SU-DHL-6 (cell line): ENCODE results near the gene PPP6R1.

Experiments
- H2AFZ ChIP-seq: fragments of 200-600 bp; sonication (generic); 2 replicates; pipeline ENCODE4 v1.6.1; 2014; ENCODE audit warnings: low read depth, mild to moderate bottlenecking, moderate library complexity, mixed read lengths, antibody characterized with exemption, low read length; ENCODE audit not compliant: severe bottlenecking
- H3F3A ChIP-seq: fragments of 200-600 bp; shearing (Covaris generic); 2 replicates; pipeline ENCODE4 v1.6.0; 2016; ENCODE audit warnings: antibody characterized with exemption, mild to moderate bottlenecking; ENCODE audit not compliant: insufficient read depth
- H3K27ac ChIP-seq: fragments of 200-600 bp; sonication (generic); 2 replicates; pipeline ENCODE4 v1.5.1; 2016; ENCODE audit warnings: low read depth, mild to moderate bottlenecking, low read length, moderate library complexity, mixed read lengths
- H3K27me3 ChIP-seq: fragments of 200-600 bp; sonication (generic), shearing (Covaris generic); 2 replicates; pipeline ENCODE4 v1.6.0; 2014; ENCODE audit warnings: mild to moderate bottlenecking, low read length
- H3K36me3 ChIP-seq: fragments of 200-600 bp; sonication (generic); 2 replicates; pipeline ENCODE4 v1.6.1; 2014; ENCODE audit warnings: mild to moderate bottlenecking, low read length, mixed read lengths
- H3K4me2 ChIP-seq: fragments of 300-600, 200-600 bp; shearing (Covaris generic), sonication (generic); 2 replicates; pipeline ENCODE4 v1.6.0; 2014; ENCODE audit warnings: low read length, low read depth, mild to moderate bottlenecking; ENCODE audit not compliant: poor library complexity, severe bottlenecking
- H3K4me3 ChIP-seq: fragments of 200-600 bp; sonication (generic); 2 replicates; pipeline ENCODE4 v1.5.1; 2014; ENCODE audit warnings: antibody characterized with exemption, low read length, mild to moderate bottlenecking, mixed read lengths; ENCODE audit not compliant: insufficient read depth, poor library complexity, severe bottlenecking
- H3K79me2 ChIP-seq: fragments of 200-600 bp; sonication (generic); 2 replicates; pipeline ENCODE4 v1.6.1; 2014; ENCODE audit warnings: mild to moderate bottlenecking, low read length, moderate library complexity; ENCODE audit not compliant: insufficient read depth
- H3K9ac ChIP-seq: fragments of 200-600 bp; sonication (generic); 2 replicates; pipeline ENCODE4 v1.7.0; 2014; ENCODE audit warnings: mild to moderate bottlenecking, low read length
- H3K9me2 ChIP-seq: fragments of 200-600 bp; sonication (generic); replicated peaks from 2 replicates; pipeline ENCODE4 v1.6.1; 2014; ENCODE audit warnings: low read length; ENCODE audit not compliant: insufficient read depth
- H3K9me3 ChIP-seq: fragments of 200-600 bp; sonication (generic); 2 replicates; pipeline ENCODE4 v1.6.1; 2014; ENCODE audit warnings: low read length, mixed read lengths; ENCODE audit not compliant: insufficient read depth
- H4K20me1 ChIP-seq: fragments of 200-600 bp; sonication (generic); 2 replicates; pipeline ENCODE4 v1.6.1; 2014; ENCODE audit warnings: low read depth, mild to moderate bottlenecking, antibody characterized with exemption, low read length, moderate library complexity, mixed read lengths
- CTCF ChIP-seq: fragments of 200-600 bp; sonication (generic); IDR thresholded peaks from one replicate; pipeline ENCODE4 v1.5.1; 2017; ENCODE audit warnings: antibody characterized with exemption, mild to moderate bottlenecking, low read length, moderate library complexity; ENCODE audit not compliant: insufficient read depth, poor library complexity, severe bottlenecking
- EZH2phosphoT487 ChIP-seq: fragments of 200-600 bp; sonication (generic), shearing (Covaris generic); conservative IDR thresholded peaks from 2 replicates; pipeline ENCODE4 v1.6.1; 2018; ENCODE audit warnings: mild to moderate bottlenecking, antibody characterized with exemption, low read length, moderate library complexity, mixed read lengths

The PPP6R1 gene

DNA sequence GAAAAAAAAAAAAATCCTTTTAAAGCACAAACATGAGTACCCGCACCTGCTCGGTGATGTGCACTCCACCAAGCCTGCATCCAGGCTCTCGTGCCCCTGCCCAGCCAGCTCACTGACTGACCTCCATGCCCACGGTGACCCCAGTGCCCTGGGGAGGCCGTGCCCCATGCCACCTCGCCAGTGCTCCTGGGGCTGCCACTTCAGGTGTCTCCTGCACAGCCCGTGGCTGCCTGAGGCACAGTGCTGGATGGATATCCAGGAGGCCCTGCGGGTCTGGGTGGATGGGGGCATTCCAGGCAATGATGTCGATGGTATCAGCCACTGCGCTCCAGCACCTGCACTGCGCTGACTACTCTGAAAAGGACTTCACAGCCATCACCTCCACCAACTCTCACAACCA lies 9.0 kb downstream of the PPP6R1 start:
- Histone ChIP-seq H3K36me3 (peaks cover 3% of the 10 kb centered on the region; the same call in 1 of the 2 replicates), H3K4me2 (no peak overlapping the region), H3K27me3 (no peaks in the 10 kb centered on the region)

DNA sequence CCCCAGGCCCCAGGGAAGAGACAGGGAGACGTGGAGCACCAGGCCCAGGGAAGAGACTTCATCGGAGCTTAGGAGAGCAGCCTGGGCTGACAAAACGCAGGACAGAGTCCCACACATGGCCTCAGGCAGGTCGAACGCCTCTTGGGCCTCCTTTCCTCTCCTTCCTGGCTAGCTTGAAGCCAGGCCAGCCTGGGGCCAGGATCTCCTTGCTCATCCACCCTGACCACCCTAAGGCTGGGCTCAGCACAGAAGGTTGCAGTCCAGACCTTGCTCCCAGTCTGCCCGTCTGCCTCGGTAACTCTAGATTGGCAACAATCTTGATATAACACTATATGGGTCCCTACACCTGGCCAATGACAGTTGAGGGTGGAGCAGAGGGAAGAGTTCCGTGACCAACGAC lies 10.1 kb downstream of the PPP6R1 start:
- Histone ChIP-seq H3K36me3 (peaks cover 3% of the 10 kb centered on the region; the same call in 1 of the 2 replicates), H3K27ac (no peak overlapping the region), H4K20me1 (peaks cover 8% of the 10 kb centered on the region; the same call in 1 of the 2 replicates), H3K9me3 (no peaks in the 10 kb centered on the region), H3K4me3 (no peak overlapping the region), H2AFZ (no peak overlapping the region), H3K9me2 (no peaks in the 10 kb centered on the region), H3K27me3 (no peaks in the 10 kb centered on the region), H3K79me2 (peaks cover 72% of the 10 kb centered on the region), H3K4me2 (no peak overlapping the region), H3F3A (peaks cover 6% of the 10 kb centered on the region; the same call in 1 of the 2 replicates), H3K9ac (no peak overlapping the region)
- TF ChIP-seq EZH2phosphoT487 (no peak), CTCF (no peak)

More for the DNA sequence above, 9.0 kb downstream of the PPP6R1 start:
- Histone ChIP-seq H3K9me2 (no peaks in the 10 kb centered on the region), H3F3A (peaks cover 16% of the 10 kb centered on the region), H2AFZ (no peak overlapping the region), H3K9ac (no peak overlapping the region), H3K9me3 (no peaks in the 10 kb centered on the region), H3K27ac (no peak overlapping the region), H4K20me1 (peaks cover 8% of the 10 kb centered on the region; the same call in 1 of the 2 replicates), H3K79me2 (peaks cover 84% of the 10 kb centered on the region), H3K4me3 (no peak overlapping the region)
- TF ChIP-seq CTCF, result no peak
- TF ChIP-seq EZH2phosphoT487, result no peak

DNA sequence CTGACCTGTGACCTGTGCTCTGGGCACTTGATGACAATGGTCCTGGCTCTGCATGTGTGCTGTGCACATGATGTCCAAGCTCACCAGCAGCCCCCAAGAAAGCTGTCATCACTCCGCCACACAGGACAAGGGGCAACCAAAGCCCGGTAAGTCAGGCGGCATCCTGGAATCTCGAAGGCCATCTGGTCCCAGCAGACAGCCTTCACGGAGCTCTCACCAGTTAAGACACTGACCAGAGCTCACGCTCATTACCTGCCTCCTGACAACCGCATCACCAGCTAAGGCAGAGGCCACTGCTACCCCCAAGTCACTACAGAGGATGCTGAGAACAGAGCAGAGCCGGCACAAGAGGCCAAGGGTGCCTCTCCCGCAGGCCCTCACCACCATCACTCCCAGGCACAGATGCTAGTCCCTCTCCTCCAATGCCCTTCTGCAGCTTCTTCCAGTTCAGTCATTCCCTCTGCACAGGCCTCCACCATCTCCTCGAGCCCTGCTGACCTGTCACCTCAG lies 10.6 kb downstream of the PPP6R1 start:
- Histone ChIP-seq H3K27me3 (no peaks in the 10 kb centered on the region), H3K36me3 (peaks cover 3% of the 10 kb centered on the region; the same call in 1 of the 2 replicates), H3K4me2 (no peak overlapping the region), H3K9ac (no peak overlapping the region), H3K9me3 (no peaks in the 10 kb centered on the region), H3K27ac (no peak overlapping the region), H3K4me3 (no peak overlapping the region), H3K79me2 (peaks cover 68% of the 10 kb centered on the region), H3K9me2 (no peaks in the 10 kb centered on the region), H4K20me1 (peaks cover 8% of the 10 kb centered on the region; the same call in 1 of the 2 replicates), H3F3A (peaks cover under 1% of the 10 kb centered on the region; the same call in 1 of the 2 replicates), H2AFZ (no peak overlapping the region)
- TF ChIP-seq EZH2phosphoT487 (no peak), CTCF (no peak)
